ENCODE results near the gene GLT8D1. TPM values are rescaled to one million over a fixed set of nuclear protein-coding genes. Genes with fewer than 3 reads are reported as not detected.

Gene GLT8D1
- total and polyA plus RNA-seq, 2 of the 13 experiments (the other 11 are each of a cell fraction or from before 2014, with no cell fraction given), result 110 to 121 TPM

GRCh38 chr3:52752045-52752660 is 46.6 kb upstream of the GLT8D1 start (continued):
- TF ChIP-seq ZNF281 (CRISPR knock-in tag; IDR thresholded peaks at IDR 0.05; ENCODE audit: borderline replicate concordance) (no peak), TEF (CRISPR knock-in tag; IDR thresholded peaks at IDR 0.05) (no peak), HMGA1 (CRISPR knock-in tag; conservative IDR thresholded peaks at IDR 0.05) (no peak), KMT2B (CRISPR knock-in tag; IDR thresholded peaks at IDR 0.05) (no peak), ZNF768 (CRISPR knock-in tag; IDR thresholded peaks at IDR 0.05) (no peak), ZKSCAN5 (CRISPR knock-in tag; IDR thresholded peaks at IDR 0.05) (no peak), MLX (CRISPR knock-in tag; IDR thresholded peaks at IDR 0.05) (no peak), NCOA2 (CRISPR knock-in tag; IDR thresholded peaks at IDR 0.05) (no peak), BCL6 (CRISPR knock-in tag; IDR thresholded peaks at IDR 0.05) (peak; percentile 19; the same call in 1 of the 2 replicates), KAT7 (CRISPR knock-in tag; IDR thresholded peaks at IDR 0.05; ENCODE audit: borderline replicate concordance) (no peak), ZNF670 (CRISPR knock-in tag; IDR thresholded peaks at IDR 0.05; ENCODE audit: borderline replicate concordance) (no peak), CEBPB (IDR thresholded peaks at IDR 0.05; ENCODE audit: borderline replicate concordance, low read depth, low read length) (peak; percentile 10; the same call in 1 of the 2 replicates), ZNF430 (CRISPR knock-in tag; IDR thresholded peaks at IDR 0.05) (no peak), SOX13 (IDR thresholded peaks at IDR 0.05) (no peak), SOX13 (CRISPR knock-in tag; conservative IDR thresholded peaks at IDR 0.05 in 1 of 2, IDR thresholded peaks at IDR 0.05 in 1 of 2) (peak in 1 of 2 experiments; percentile 63; a peak in 2 of 4 replicates), STAG1 (CRISPR knock-in tag; IDR thresholded peaks at IDR 0.05) (no peak), FOXA1 (IDR thresholded peaks at IDR 0.05) (no peak), FOXA1 (CRISPR knock-in tag; IDR thresholded peaks at IDR 0.05) (peak; percentile 49; the same call in 1 of the 2 replicates), GMEB1 (CRISPR knock-in tag; IDR thresholded peaks at IDR 0.05; ENCODE audit: borderline replicate concordance) (no peak), PBX2 (CRISPR knock-in tag; IDR thresholded peaks at IDR 0.05) (no peak), MTA1 (CRISPR knock-in tag; IDR thresholded peaks at IDR 0.05; ENCODE audit: borderline replicate concordance) (no peak), AGO1 (IDR thresholded peaks at IDR 0.05; ENCODE audit: low read depth, low read length, poor library complexity, severe bottlenecking) (no peak), FOXC1 (CRISPR knock-in tag; IDR thresholded peaks at IDR 0.05; ENCODE audit: borderline replicate concordance) (no peak), EP300 (IDR thresholded peaks at IDR 0.05; ENCODE audit: low read depth in 2 of 2, low read length in 2 of 2) (peak in 1 of 2 experiments; percentile 27; a peak in 1 of 4 replicates), EP300 (CRISPR knock-in tag; IDR thresholded peaks at IDR 0.05; ENCODE audit: borderline replicate concordance) (peak; percentile 13; the same call in 1 of the 2 replicates)

Data from HepG2 (cell line).